OCI-LY7 (cell line): ENCODE measurements around the gene SLC9A3. TPM values are rescaled to one million over a fixed set of nuclear protein-coding genes. Genes with fewer than 3 reads are reported as not detected.

Source experiments
- BruUV-seq: library from RNA; stranded (reverse); fragments of 400-500 nt; replicated peaks from 2 replicates; lab custom pipeline; 2021; lab: Mats Ljungman, UMichigan
- CTCF ChIA-PET: fragments of 300-600 bp; sonication (Branson Sonifier 250); formaldehyde crosslinking; loops from one replicate; lab custom pipeline; 2022; ENCODE audit warnings: antibody characterized with exemption; ENCODE audit not compliant: unreplicated experiment; lab: Charles Lee
- POLR2A ChIA-PET: fragments of 300-600 bp; sonication (Branson Sonifier 250); formaldehyde crosslinking; loops from one replicate; lab custom pipeline; 2022; ENCODE audit warnings: antibody characterized with exemption; lab: Charles Lee
- DNase-seq: peaks from one replicate; pipeline ENCODE4 v3.0.0-alpha.2; 2015; ENCODE audit warnings: low spot score
- H2AFZ ChIP-seq: fragments of 200-600 bp; sonication (generic), shearing (Covaris generic); 2 replicates; pipeline ENCODE4 v1.6.1; 2014; ENCODE audit warnings: mild to moderate bottlenecking, antibody characterized with exemption, low read length, moderate library complexity
- H3K27ac ChIP-seq: fragments of 200-600 bp; sonication (generic); 2 replicates; pipeline ENCODE4 v1.5.1; 2014; ENCODE audit warnings: mixed run types, low read depth, mild to moderate bottlenecking, moderate library complexity, low read length, inconsistent platforms; ENCODE audit not compliant: poor library complexity, severe bottlenecking
- H3K36me3 ChIP-seq: fragments of 200-600 bp; sonication (generic); 2 replicates; pipeline ENCODE4 v1.6.1; 2014; ENCODE audit warnings: mild to moderate bottlenecking, antibody characterized with exemption, low read length, moderate library complexity, mixed read lengths; ENCODE audit not compliant: insufficient read depth
- H3K4me1 ChIP-seq: fragments of 200-600 bp; sonication (generic); 2 replicates; pipeline ENCODE4 v1.5.1; 2014; ENCODE audit warnings: mild to moderate bottlenecking, low read length; ENCODE audit not compliant: insufficient read depth, poor library complexity, severe bottlenecking
- H3K4me2 ChIP-seq: fragments of 200-600 bp; sonication (generic); 2 replicates; pipeline ENCODE4 v1.6.1; 2014; ENCODE audit warnings: mild to moderate bottlenecking, low read length
- H3K4me3 ChIP-seq: fragments of 200-600 bp; sonication (generic); 2 replicates; pipeline ENCODE4 v1.5.1; 2014; ENCODE audit warnings: mild to moderate bottlenecking, low read depth, low read length; ENCODE audit not compliant: poor library complexity, severe bottlenecking
- H3K79me2 ChIP-seq: fragments of 200-600 bp; sonication (generic); 2 replicates; pipeline ENCODE4 v1.6.1; 2016; ENCODE audit warnings: low read depth, mild to moderate bottlenecking, low read length, moderate library complexity, mixed read lengths; ENCODE audit not compliant: insufficient read depth
- H3K9me2 ChIP-seq: fragments of 200-600 bp; sonication (generic); 2 replicates; pipeline ENCODE4 v1.6.1; 2016; ENCODE audit warnings: mild to moderate bottlenecking, low read length, mixed read lengths; ENCODE audit not compliant: insufficient read depth
- H3K9me3 ChIP-seq: fragments of 200-600 bp; sonication (generic); 2 replicates; pipeline ENCODE4 v1.6.1; 2014; ENCODE audit warnings: mild to moderate bottlenecking, mixed run types, low read length, mixed read lengths
- H4K20me1 ChIP-seq: fragments of 200-600 bp; sonication (generic); 2 replicates; pipeline ENCODE4 v1.6.1; 2014; ENCODE audit warnings: mild to moderate bottlenecking, antibody characterized with exemption, low read length, moderate library complexity, mixed read lengths; ENCODE audit not compliant: insufficient read depth
- EZH2phosphoT487 ChIP-seq: fragments of 200-600 bp; sonication (generic); IDR thresholded peaks from 2 replicates; pipeline ENCODE4 v1.6.1; 2018; ENCODE audit warnings: low read depth, borderline replicate concordance, mild to moderate bottlenecking, mixed run types, antibody characterized with exemption, low read length, moderate library complexity, mixed read lengths
- intact Hi-C: fragments of 100-400 bp; cut with micrococcal nuclease; formaldehyde crosslinking; loops from one replicate; pipeline ENCODE4 v1.10.0; 2022; ENCODE audit not compliant: unreplicated experiment
- total RNA-seq, 2 experiments: library from RNA; depleted of rRNA in 1 of 2; stranded (reverse); fragments of >200 nt in 1 of 2; shearing (Covaris generic) in 1 of 2; gene quantifications; 2 replicates each; pipeline ENCODE4 v1.2.3, GENCODE V29; 2014 to 2022
- TF ChIP-seq, protein P1 (sequence below): fragments of 200-600 bp; sonication (generic); conservative IDR thresholded peaks from 2 replicates; pipeline ENCODE4 v1.5.1; 2014; ENCODE audit warnings: mild to moderate bottlenecking, antibody characterized with exemption, low read length, moderate library complexity, mixed read lengths

SLC9A3 gene
- total RNA-seq, 2 experiments from 2014 or later = 2.0 to 4.3 TPM

DNA sequence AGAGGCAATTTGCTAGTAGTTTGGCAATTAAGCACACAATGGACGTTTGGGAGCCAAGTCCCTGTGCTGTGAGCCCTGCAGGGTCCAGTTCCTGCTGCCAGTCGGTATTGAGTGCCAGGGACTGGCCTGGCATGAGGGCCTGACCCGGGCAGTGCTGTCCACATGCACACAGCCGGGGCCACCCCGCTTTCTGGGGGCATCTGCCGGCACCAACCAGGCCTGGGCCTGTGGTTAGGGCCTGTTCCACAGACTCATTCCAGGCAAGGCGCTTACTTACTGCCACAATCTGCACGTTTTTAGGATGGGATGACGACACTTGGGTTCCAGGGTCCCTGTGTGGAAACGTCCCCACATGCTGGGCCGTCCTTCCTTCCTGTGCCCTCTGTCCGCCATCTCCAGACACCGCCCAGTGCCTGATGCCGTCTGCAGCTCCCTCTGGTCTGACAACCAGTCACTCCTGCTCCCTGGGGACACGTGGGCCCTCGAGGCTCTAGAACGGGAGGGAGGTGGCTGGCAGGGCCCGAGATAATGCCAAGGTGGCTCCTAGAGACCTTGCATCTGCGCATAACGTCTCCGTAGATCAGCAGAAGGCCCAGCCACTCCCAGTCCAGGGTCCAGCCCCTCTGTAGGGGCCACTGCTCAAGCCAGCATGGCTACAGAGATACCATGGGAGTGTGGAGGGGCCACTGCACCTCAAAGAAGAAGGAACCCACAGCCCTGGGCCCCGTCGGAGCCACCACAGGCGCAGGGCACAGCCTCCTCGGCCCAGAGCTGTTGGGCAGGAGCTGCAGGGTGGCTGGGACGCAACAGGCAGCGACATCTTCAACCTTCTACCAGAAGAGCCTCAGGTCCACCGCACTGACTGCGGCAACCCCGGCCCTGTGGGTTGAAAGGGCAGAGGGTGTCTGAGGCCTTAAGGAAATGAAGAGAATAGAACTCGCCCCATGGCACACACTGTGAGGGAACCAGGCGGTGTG, 24.7 kb downstream of the SLC9A3 start:
- no TSS peak for BruUV-seq
- ChIA-PET POLR2A (no interaction called here), CTCF (no interaction called here)
- no peak for TF ChIP-seq EZH2phosphoT487
- TF ChIP-seq, protein P1, sequence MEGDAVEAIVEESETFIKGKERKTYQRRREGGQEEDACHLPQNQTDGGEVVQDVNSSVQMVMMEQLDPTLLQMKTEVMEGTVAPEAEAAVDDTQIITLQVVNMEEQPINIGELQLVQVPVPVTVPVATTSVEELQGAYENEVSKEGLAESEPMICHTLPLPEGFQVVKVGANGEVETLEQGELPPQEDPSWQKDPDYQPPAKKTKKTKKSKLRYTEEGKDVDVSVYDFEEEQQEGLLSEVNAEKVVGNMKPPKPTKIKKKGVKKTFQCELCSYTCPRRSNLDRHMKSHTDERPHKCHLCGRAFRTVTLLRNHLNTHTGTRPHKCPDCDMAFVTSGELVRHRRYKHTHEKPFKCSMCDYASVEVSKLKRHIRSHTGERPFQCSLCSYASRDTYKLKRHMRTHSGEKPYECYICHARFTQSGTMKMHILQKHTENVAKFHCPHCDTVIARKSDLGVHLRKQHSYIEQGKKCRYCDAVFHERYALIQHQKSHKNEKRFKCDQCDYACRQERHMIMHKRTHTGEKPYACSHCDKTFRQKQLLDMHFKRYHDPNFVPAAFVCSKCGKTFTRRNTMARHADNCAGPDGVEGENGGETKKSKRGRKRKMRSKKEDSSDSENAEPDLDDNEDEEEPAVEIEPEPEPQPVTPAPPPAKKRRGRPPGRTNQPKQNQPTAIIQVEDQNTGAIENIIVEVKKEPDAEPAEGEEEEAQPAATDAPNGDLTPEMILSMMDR = no peak
- Histone ChIP-seq H2AFZ (no peak overlapping the region), H3K9me3 (no peaks in the 10 kb centered on the region), H3K4me2 (no peak overlapping the region), H3K4me3 (no peak overlapping the region), H3K27ac (no peak overlapping the region), H3K79me2 (no peaks in the 10 kb centered on the region), H3K9me2 (no peaks in the 10 kb centered on the region), H4K20me1 (no peaks in the 10 kb centered on the region), H3K36me3 (no peaks in the 10 kb centered on the region), H3K4me1 (no peaks in the 10 kb centered on the region)
- intact Hi-C loops = no loop called here
- DNase-seq = no peak

- CTCF ChIA-PET = no interaction called here
Observed at GRCh38 chr5:497871-498509, 26.3 kb downstream of the SLC9A3 start.

More at GRCh38 chr5:497871-498509, 26.3 kb downstream of the SLC9A3 start:
- Histone ChIP-seq H3K4me1 (no peaks in the 10 kb centered on the region), H3K4me2 (no peak overlapping the region), H3K9me2 (no peaks in the 10 kb centered on the region), H4K20me1 (no peaks in the 10 kb centered on the region), H2AFZ (no peak overlapping the region), H3K79me2 (no peaks in the 10 kb centered on the region), H3K27ac (no peak overlapping the region), H3K4me3 (no peak overlapping the region), H3K9me3 (no peaks in the 10 kb centered on the region), H3K36me3 (no peaks in the 10 kb centered on the region)
- TF ChIP-seq, protein P1 = no peak
- no peak for TF ChIP-seq EZH2phosphoT487
- intact Hi-C loops = no loop called here
- BruUV-seq = no TSS peak
- POLR2A ChIA-PET = no interaction called here
- DNase-seq = no peak
